NT2/D1 (cell line): ENCODE data around the gene C17orf75.
"Not testable (repeated sequence)": the region's sequence is repeated elsewhere in the genome, so short reads cannot be mapped to it uniquely, and the experiment has no call there.

Experiments used
- DNase-seq: peaks from one replicate; pipeline ENCODE4 v3.0.0-alpha.2; 2011; ENCODE audit warnings: low read depth, low spot score
- H3K27me3 ChIP-seq: 2 replicates; pipeline ENCODE4 v1.6.0; 2011; ENCODE audit warnings: mild to moderate bottlenecking; ENCODE audit not compliant: insufficient read length, insufficient read depth
- H3K36me3 ChIP-seq: 2 replicates; pipeline ENCODE4 v1.6.1; 2011; ENCODE audit warnings: mild to moderate bottlenecking, low read length, mixed read lengths; ENCODE audit not compliant: insufficient read depth, insufficient read length
- H3K4me1 ChIP-seq: 2 replicates; pipeline ENCODE4 v1.5.1; 2011; ENCODE audit not compliant: insufficient read depth, insufficient read length
- H3K4me3 ChIP-seq: 2 replicates; pipeline ENCODE4 v1.5.1; 2011; ENCODE audit warnings: low read depth; ENCODE audit not compliant: insufficient read length
- H3K9ac ChIP-seq: 2 replicates; pipeline ENCODE4 v1.6.0; 2011; ENCODE audit warnings: low read depth; ENCODE audit not compliant: insufficient read length
- H3K9me3 ChIP-seq: 2 replicates; pipeline ENCODE4 v1.5.1; 2011; ENCODE audit warnings: mild to moderate bottlenecking, low read length; ENCODE audit not compliant: insufficient read depth
- SUZ12 ChIP-seq: IDR thresholded peaks from 2 replicates; pipeline ENCODE4 v1.6.1; 2011; ENCODE audit not compliant: insufficient read length, insufficient read depth; ENCODE audit errors: extremely low read depth
- YY1 ChIP-seq: IDR thresholded peaks from 2 replicates; pipeline ENCODE4 v1.6.1; 2011; ENCODE audit not compliant: insufficient read length, insufficient read depth
- ZNF274 ChIP-seq: IDR thresholded peaks from 2 replicates; pipeline ENCODE4 v1.6.1; 2011; ENCODE audit warnings: mild to moderate bottlenecking, low read depth, low read length

C17orf75 gene

GRCh38 chr17:32323811-32324491 is 18.0 kb downstream of the C17orf75 start:
- TF ChIP-seq SUZ12: no peak
- no peak for TF ChIP-seq YY1
- no peak for TF ChIP-seq ZNF274
- Histone ChIP-seq H3K27me3 (no peaks in the 10 kb centered on the region), H3K4me1 (peaks cover 5% of the 10 kb centered on the region), H3K4me3 (no peak overlapping the region), H3K9ac (no peak overlapping the region), H3K36me3 (no peaks in the 10 kb centered on the region), H3K9me3 (no peaks in the 10 kb centered on the region)
- no peak for DNase-seq

GRCh38 chr17:32323046-32323445 is 18.9 kb downstream of the C17orf75 start:
- no peak overlapping the region for H3K9ac ChIP-seq
- TF ChIP-seq ZNF274 (no peak), YY1 (no peak), SUZ12 (no peak)
- no peak for DNase-seq
- peaks cover 9% of the 10 kb centered on the region for H3K4me1 ChIP-seq
- no peaks in the 10 kb centered on the region for H3K9me3 ChIP-seq
- H3K36me3 ChIP-seq: no peaks in the 10 kb centered on the region
- H3K27me3 ChIP-seq: no peaks in the 10 kb centered on the region
- H3K4me3 ChIP-seq: no peak overlapping the region

- H3K36me3 ChIP-seq: no peaks in the 10 kb centered on the region
- no peak overlapping the region for H3K4me3 ChIP-seq
- H3K9me3 ChIP-seq: no peaks in the 10 kb centered on the region
- H3K4me1 ChIP-seq: peaks cover 9% of the 10 kb centered on the region
- no peaks in the 10 kb centered on the region for H3K27me3 ChIP-seq
- DNase-seq: no peak
- H3K9ac ChIP-seq: no peak overlapping the region
- TF ChIP-seq SUZ12 (no peak), ZNF274 (no peak), YY1 (no peak)
Measured at GRCh38 chr17:32320847-32321246, 21.1 kb downstream of the C17orf75 start.

- H3K9me3 ChIP-seq, H3K27me3 ChIP-seq, H3K4me1 ChIP-seq, H3K36me3 ChIP-seq, DNase-seq, H3K9ac ChIP-seq, H3K4me3 ChIP-seq: not testable (repeated sequence)
Measured at GRCh38 chr17:32320080-32320479, 21.9 kb downstream of the C17orf75 start.

GRCh38 chr17:32319548-32319905 is 22.4 kb downstream of the C17orf75 start:
- no peaks in the 10 kb centered on the region for H3K9me3 ChIP-seq
- no peak overlapping the region for H3K9ac ChIP-seq
- H3K4me3 ChIP-seq: no peak overlapping the region
- DNase-seq: no peak
- H3K27me3 ChIP-seq: no peaks in the 10 kb centered on the region
- H3K4me1 ChIP-seq: peaks cover 9% of the 10 kb centered on the region
- no peaks in the 10 kb centered on the region for H3K36me3 ChIP-seq
- TF ChIP-seq SUZ12 (no peak), YY1 (no peak), ZNF274 (no peak)

GRCh38 chr17:32318071-32318470 is 23.9 kb downstream of the C17orf75 start:
- no peak for DNase-seq
- H3K4me1 ChIP-seq: peaks cover 7% of the 10 kb centered on the region
- H3K9ac ChIP-seq: no peak overlapping the region
- no peak overlapping the region for H3K4me3 ChIP-seq
- TF ChIP-seq SUZ12 (no peak), YY1 (no peak), ZNF274 (no peak)
- no peaks in the 10 kb centered on the region for H3K9me3 ChIP-seq
- H3K36me3 ChIP-seq: no peaks in the 10 kb centered on the region
- H3K27me3 ChIP-seq: no peaks in the 10 kb centered on the region

GRCh38 chr17:32317353-32317752 is 24.6 kb downstream of the C17orf75 start:
- no peak for TF ChIP-seq SUZ12
- no peak for TF ChIP-seq YY1
- no peak for TF ChIP-seq ZNF274
- Histone ChIP-seq H3K9ac (no peak overlapping the region), H3K27me3 (no peaks in the 10 kb centered on the region), H3K36me3 (no peaks in the 10 kb centered on the region), H3K4me1 (peaks cover 4% of the 10 kb centered on the region), H3K9me3 (no peaks in the 10 kb centered on the region), H3K4me3 (no peak overlapping the region)
- DNase-seq: no peak

- H3K9ac ChIP-seq, H3K27me3 ChIP-seq, H3K4me1 ChIP-seq, DNase-seq, H3K36me3 ChIP-seq, H3K9me3 ChIP-seq, H3K4me3 ChIP-seq: not testable (repeated sequence)
Measured at GRCh38 chr17:32316653-32317052, 25.3 kb downstream of the C17orf75 start.
